HEK293 (cell line): ENCODE measurements around the gene DAPK2.

Source experiments
- CTCF ChIA-PET: fragments of 350-600 bp; formaldehyde crosslinking; extraction: SDS; loops from one replicate; lab custom pipeline; 2021; ENCODE audit warnings: antibody characterized with exemption; lab: Yijun Ruan, JAX
- POLR2A ChIA-PET: fragments of 300-600 bp; formaldehyde crosslinking; extraction: SDS; loops from one replicate; lab custom pipeline; 2020; ENCODE audit warnings: antibody characterized with exemption, inconsistent platforms; lab: Yijun Ruan, JAX
- H3K27ac ChIP-seq: fragments of 200-500 bp; sonication (Bioruptor generic); 2 replicates; pipeline ENCODE4 v1.5.1; 2014; ENCODE audit warnings: low read depth, low read length, control low read depth, inconsistent platforms; ENCODE audit errors: extremely low read depth
- H3K36me3 ChIP-seq, 2 experiments: fragments of 200-500 bp in 1 of 2; sonication (Bioruptor generic) in 1 of 2; 1 replicate in 1 of 2; 2 replicates in 1 of 2; pipeline ENCODE4 v1.5.1; 2014 to 2017; ENCODE audit warnings: inconsistent platforms in 2 of 2, low read length in 2 of 2; ENCODE audit not compliant: control insufficient read depth in 2 of 2, insufficient read depth in 1 of 2
- H3K4me1 ChIP-seq: fragments of 200-500 bp; sonication (Bioruptor generic); 2 replicates; pipeline ENCODE4 v1.5.1; 2014; ENCODE audit warnings: mild to moderate bottlenecking, low read length, inconsistent platforms; ENCODE audit not compliant: control insufficient read depth, insufficient read depth
- H3K4me3 ChIP-seq: 2 replicates; pipeline ENCODE4 v1.5.1; 2011; ENCODE audit warnings: low read depth, mild to moderate bottlenecking, control low read depth, low read length, moderate library complexity
- H3K9me3 ChIP-seq: fragments of 200-500 bp; sonication (Bioruptor generic); 2 replicates; pipeline ENCODE4 v1.5.1; 2014; ENCODE audit warnings: low read depth, low read length, inconsistent platforms; ENCODE audit not compliant: control insufficient read depth, insufficient read depth
- GLIS1 ChIP-seq: fragments of 450-650 bp; formaldehyde crosslinking; IDR thresholded peaks from 2 replicates; pipeline ENCODE4 v1.5.1; 2016; ENCODE audit warnings: missing biosample characterization, missing genetic modification characterization
- OVOL3 ChIP-seq: fragments of 450-650 bp; formaldehyde crosslinking; IDR thresholded peaks from 2 replicates; pipeline ENCODE4 v1.5.1; 2016; ENCODE audit warnings: missing biosample characterization, missing genetic modification characterization
- PRDM10 ChIP-seq: fragments of 450-650 bp; formaldehyde crosslinking; IDR thresholded peaks from 2 replicates; pipeline ENCODE4 v1.5.1; 2016; ENCODE audit warnings: missing biosample characterization, missing genetic modification characterization
- SCRT1 ChIP-seq: fragments of 450-650 bp; formaldehyde crosslinking; IDR thresholded peaks from 2 replicates; pipeline ENCODE4 v1.5.1; 2016; ENCODE audit warnings: missing biosample characterization, missing genetic modification characterization, borderline replicate concordance
- ZBTB21 ChIP-seq: fragments of 450-650 bp; formaldehyde crosslinking; IDR thresholded peaks from 2 replicates; pipeline ENCODE4 v1.5.1; 2017; ENCODE audit warnings: missing biosample characterization, missing genetic modification characterization
- ZBTB48 ChIP-seq: fragments of 450-650 bp; formaldehyde crosslinking; IDR thresholded peaks from 2 replicates; pipeline ENCODE4 v1.5.1; 2016; ENCODE audit warnings: missing biosample characterization, missing genetic modification characterization
- ZFHX2 ChIP-seq: fragments of 450-650 bp; formaldehyde crosslinking; conservative IDR thresholded peaks from 2 replicates; pipeline ENCODE4 v1.5.1; 2016; ENCODE audit warnings: missing biosample characterization, missing genetic modification characterization
- ZIC2 ChIP-seq: fragments of 450-650 bp; formaldehyde crosslinking; IDR thresholded peaks from 2 replicates; pipeline ENCODE4 v1.5.1; 2016; ENCODE audit warnings: missing biosample characterization, missing genetic modification characterization
- ZNF211 ChIP-seq: fragments of 450-650 bp; formaldehyde crosslinking; IDR thresholded peaks from 2 replicates; pipeline ENCODE4 v1.5.1; 2016; ENCODE audit warnings: low read depth, missing biosample characterization, missing genetic modification characterization
- ZNF335 ChIP-seq: fragments of 450-650 bp; formaldehyde crosslinking; conservative IDR thresholded peaks from 2 replicates; pipeline ENCODE4 v1.5.1; 2016; ENCODE audit warnings: missing biosample characterization, missing genetic modification characterization
- ZNF416 ChIP-seq: fragments of 450-650 bp; formaldehyde crosslinking; IDR thresholded peaks from 2 replicates; pipeline ENCODE4 v1.5.1; 2016; ENCODE audit warnings: missing biosample characterization, missing genetic modification characterization
- ZNF501 ChIP-seq: fragments of 450-650 bp; formaldehyde crosslinking; IDR thresholded peaks from 2 replicates; pipeline ENCODE4 v1.5.1; 2016; ENCODE audit warnings: missing biosample characterization, missing genetic modification characterization
- ZNF600 ChIP-seq: fragments of 450-650 bp; formaldehyde crosslinking; IDR thresholded peaks from 2 replicates; pipeline ENCODE4 v1.5.1; 2016; ENCODE audit warnings: missing biosample characterization, missing genetic modification characterization
- ZNF623 ChIP-seq: fragments of 450-650 bp; formaldehyde crosslinking; IDR thresholded peaks from 2 replicates; pipeline ENCODE4 v1.5.1; 2016; ENCODE audit warnings: missing biosample characterization, missing genetic modification characterization
- ZNF692 ChIP-seq: fragments of 450-650 bp; formaldehyde crosslinking; IDR thresholded peaks from 2 replicates; pipeline ENCODE4 v1.5.1; 2016; ENCODE audit warnings: missing biosample characterization, missing genetic modification characterization
- ZNF707 ChIP-seq: fragments of 450-650 bp; formaldehyde crosslinking; IDR thresholded peaks from 2 replicates; pipeline ENCODE4 v1.5.1; 2016; ENCODE audit warnings: missing biosample characterization, missing genetic modification characterization
- ZNF768 ChIP-seq: fragments of 450-650 bp; formaldehyde crosslinking; IDR thresholded peaks from 2 replicates; pipeline ENCODE4 v1.5.1; 2018; ENCODE audit warnings: missing biosample characterization, mild to moderate bottlenecking, missing genetic modification characterization
- TF ChIP-seq, protein P1 (sequence below): fragments of 450-650 bp; formaldehyde crosslinking; optimal IDR thresholded peaks from 2 replicates; pipeline ENCODE3; 2016; ENCODE audit warnings: missing biosample characterization, mild to moderate bottlenecking, missing genetic modification characterization

The DAPK2 gene

DNA sequence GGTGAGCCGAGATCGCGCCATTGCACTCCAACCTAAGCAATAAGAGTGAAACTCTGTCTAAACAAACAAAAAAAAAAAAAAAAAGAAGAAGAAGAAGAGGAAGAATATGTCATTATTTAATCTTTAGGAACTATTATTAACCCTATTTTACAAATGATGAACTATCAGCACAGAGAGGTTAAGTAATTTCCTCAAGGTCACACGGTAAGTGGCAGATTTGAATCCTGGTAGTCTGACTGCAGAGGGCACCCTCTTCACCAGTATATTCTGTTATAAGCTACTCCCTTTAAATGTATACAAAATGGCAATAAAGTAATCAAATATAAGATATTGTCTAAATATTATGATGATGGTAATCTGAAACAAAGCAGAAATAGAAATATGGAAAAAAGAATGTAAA lies 135.1 kb downstream of the DAPK2 start:
- ChIA-PET POLR2A (no interaction called here), CTCF (interaction anchor here (0.6 to 1.0 kb wide), 4 partner anchors 34 to 812 kb away, joined by 3 to 5 read pairs (median 4); no protein-coding TSS in a partner anchor)
- no peak overlapping the region for H3K27ac ChIP-seq
- no peak overlapping the region for H3K4me3 ChIP-seq
- no peaks in the 10 kb centered on the region for H3K9me3 ChIP-seq
- H3K36me3 ChIP-seq, result no peaks in the 10 kb centered on the region
- no peak for TF ChIP-seq OVOL3 (tag by site-specific recombination)
- no peak for TF ChIP-seq ZNF707 (tag by site-specific recombination)
- TF ChIP-seq ZBTB21, result no peak
- TF ChIP-seq, protein P1, sequence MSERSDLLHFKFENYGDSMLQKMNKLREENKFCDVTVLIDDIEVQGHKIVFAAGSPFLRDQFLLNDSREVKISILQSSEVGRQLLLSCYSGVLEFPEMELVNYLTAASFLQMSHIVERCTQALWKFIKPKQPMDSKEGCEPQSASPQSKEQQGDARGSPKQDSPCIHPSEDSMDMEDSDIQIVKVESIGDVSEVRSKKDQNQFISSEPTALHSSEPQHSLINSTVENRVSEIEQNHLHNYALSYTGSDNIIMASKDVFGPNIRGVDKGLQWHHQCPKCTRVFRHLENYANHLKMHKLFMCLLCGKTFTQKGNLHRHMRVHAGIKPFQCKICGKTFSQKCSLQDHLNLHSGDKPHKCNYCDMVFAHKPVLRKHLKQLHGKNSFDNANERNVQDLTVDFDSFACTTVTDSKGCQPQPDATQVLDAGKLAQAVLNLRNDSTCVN (tag by site-specific recombination), result no peak
- no peak for TF ChIP-seq ZNF416 (tag by site-specific recombination)
- no peak for TF ChIP-seq ZFHX2 (tag by site-specific recombination)
- no peak for TF ChIP-seq ZNF211 (tag by site-specific recombination)
- TF ChIP-seq, all 188 proteins: peak for 0
- peaks cover 8% of the 10 kb centered on the region for H3K4me1 ChIP-seq

DNA sequence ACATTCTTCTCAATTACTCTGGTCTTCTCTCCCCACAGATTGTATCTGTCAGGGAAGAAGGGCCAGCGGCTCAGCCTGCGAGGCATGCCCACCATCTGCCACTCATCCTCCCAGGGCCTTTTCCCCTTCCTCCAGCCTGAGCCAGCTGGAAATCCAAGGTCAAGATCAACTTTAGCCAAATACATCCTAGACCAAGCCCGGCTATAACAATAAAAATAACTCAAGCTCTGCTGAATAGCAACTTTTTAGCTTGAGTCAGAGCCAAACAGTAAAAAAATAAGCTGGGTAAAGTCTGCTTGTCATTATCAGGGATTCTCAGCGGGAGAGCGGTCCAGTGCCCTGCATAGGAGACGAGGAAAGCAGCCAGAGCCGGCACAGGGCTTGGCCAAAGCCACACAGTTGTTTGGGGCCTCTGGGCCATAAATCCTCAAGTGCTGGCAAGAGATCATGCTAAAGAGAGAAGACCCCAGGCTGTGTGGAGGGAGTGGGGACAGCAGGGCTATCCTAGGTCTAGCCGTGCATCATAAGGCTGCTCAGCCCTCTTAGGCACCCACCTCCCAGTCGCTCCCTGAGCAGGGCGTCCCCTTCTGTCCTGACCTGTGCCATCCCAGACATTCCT lies 136.4 kb downstream of the DAPK2 start:
- no peak overlapping the region for H3K4me3 ChIP-seq
- H3K4me1 ChIP-seq, result peaks cover 3% of the 10 kb centered on the region; the same call in 1 of the 2 replicates
- POLR2A ChIA-PET, result interaction anchor here (0.6 to 0.7 kb wide), 3 partner anchors 8 to 77 kb away, joined by 3 to 4 read pairs (median 3); no protein-coding TSS in a partner anchor
- no peak overlapping the region for H3K27ac ChIP-seq
- TF ChIP-seq ZNF501 (tag by site-specific recombination) (no peak), ZBTB48 (peak; percentile 37; the same call in 1 of the 2 replicates), SCRT1 (tag by site-specific recombination) (no peak), ZNF692 (no peak), PRDM10 (tag by site-specific recombination) (peak; percentile 54), ZNF600 (tag by site-specific recombination) (peak; percentile 47; the same call in 1 of the 2 replicates), ZNF707 (tag by site-specific recombination) (no peak), ZNF335 (tag by site-specific recombination) (peak; percentile 50), ZNF623 (tag by site-specific recombination) (no peak), ZNF768 (tag by site-specific recombination) (no peak), ZIC2 (tag by site-specific recombination) (peak; percentile 74), GLIS1 (peak; percentile 73)
- CTCF ChIA-PET, result interaction anchor here (0.6 to 1.3 kb wide), 5 partner anchors 34 to 581 kb away, joined by 3 to 4 read pairs (median 3); no protein-coding TSS in a partner anchor
- H3K9me3 ChIP-seq, result no peaks in the 10 kb centered on the region
- no peaks in the 10 kb centered on the region for H3K36me3 ChIP-seq
